Heart left ventricle (tissue), 16 donors: ENCODE measurements around the gene UACA. TPM values are rescaled to one million over a fixed set of nuclear protein-coding genes. Genes with fewer than 3 reads are reported as not detected.

ENCODE experiments used
- ATAC-seq, 4 donors: fragments of 200-7000 bp; cut with Tn5 transposase; one replicate each; pipeline ENCODE4 v1.9.1; 2020 to 2022; ENCODE audit warnings: moderate library complexity in 4 of 4, mild to moderate bottlenecking in 3 of 4, moderate number of reproducible peaks in 1 of 4
- DNase-seq, 5 donors: peaks; one replicate each; pipeline ENCODE4 v3.0.0-alpha.2; 2020
- H3K27ac ChIP-seq, 12 donors: fragments of 200-600 bp; sonication (generic) in 4 of 12; one replicate each; pipeline versions ENCODE4 v1.5.0 to v1.8.0; 2016 to 2022; ENCODE audit warnings: mild to moderate bottlenecking in 2 of 12
- H3K27me3 ChIP-seq, 9 donors: fragments of 200-600 bp; sonication (generic) in 2 of 9; one replicate each; pipeline versions ENCODE4 v1.5.1 to v1.8.0; 2016 to 2022; ENCODE audit warnings: mild to moderate bottlenecking in 3 of 9
- H3K36me3 ChIP-seq, 9 donors: fragments of 200-600 bp; sonication (generic) in 2 of 9; one replicate each; pipeline versions ENCODE4 v1.5.0 to v1.8.0; 2018 to 2022; ENCODE audit warnings: mild to moderate bottlenecking in 2 of 9
- H3K4me1 ChIP-seq, 12 donors: fragments of 200-600 bp; sonication (generic) in 4 of 12; one replicate each; pipeline versions ENCODE4 v1.5.0 to v1.8.0; 2016 to 2022; ENCODE audit warnings: mild to moderate bottlenecking in 3 of 12
- H3K4me3 ChIP-seq, 12 donors: fragments of 200-600 bp; sonication (generic) in 4 of 12; one replicate each; pipeline versions ENCODE4 v1.5.0 to v1.8.0; 2017 to 2022; ENCODE audit warnings: mild to moderate bottlenecking in 9 of 12, moderate library complexity in 4 of 12
- H3K9me3 ChIP-seq, 12 donors: fragments of 200-600 bp; sonication (generic) in 4 of 12; one replicate each; pipeline versions ENCODE4 v1.5.0 to v1.8.0; 2016 to 2022; ENCODE audit warnings: mild to moderate bottlenecking in 1 of 12
- CTCF ChIP-seq, 12 donors: fragments of 200-600 bp; sonication (generic) in 4 of 12; IDR thresholded peaks; one replicate each; pipeline versions ENCODE4 v1.5.0 to v1.8.0; 2018 to 2022; ENCODE audit warnings: antibody characterized with exemption in 12 of 12, mild to moderate bottlenecking in 5 of 12
- POLR2A ChIP-seq, 2 donors: fragments of 450-650 bp; IDR thresholded peaks; one replicate each; pipeline ENCODE4 v1.6.1; 2017; ENCODE audit warnings: antibody characterized with exemption in 2 of 2, mild to moderate bottlenecking in 2 of 2, moderate library complexity in 2 of 2
- WGBS, 4 donors: extraction: QIAGEN DNeasy Blood & Tissue Kit in 2 of 4; methylation state at CpG; one replicate each; pipeline versions ENCODE4 v1.1.5 to v1.1.7; 2013 to 2018; 5-methylcytosine and 5-hydroxymethylcytosine counted together
- intact Hi-C, 10 donors: fragments of 100-400 bp; cut with DNase I; formaldehyde crosslinking; loops; one replicate each; pipeline versions ENCODE4 v1.11.1 to v1.14.2; 2022
- polyA plus RNA-seq, 2 donors: library from polyadenylated mRNA; stranded (reverse); fragments of 200-250 nt; gene quantifications; one replicate each; pipeline ENCODE4 v1.2.3, GENCODE V29; 2013
- total RNA-seq, 9 donors: library from RNA; depleted of rRNA in 2 of 9; stranded (reverse); fragments of >200 nt in 2 of 9; fragmentation: NEBNext Ultra II Directional in 3 of 9; extraction: Animal tissue kit (Norgen Biotek cat#: 25700) in 3 of 9; gene quantifications; one replicate each; pipeline versions ENCODE4 v1.1.0 to v1.2.4, GENCODE V29; 2016 to 2023
- donor health status: ischemic (EF 13 %, LVEDD 7.1; RV severe dilation, severe dysfunction).
- donor health status: healthy with polysubstance abuse.
- donor health status: DM: no; HTN: yes; CAD: no.
- donor health status: DM: no; HTN: no; CAD: no.
- donor health status: ischemic (EF 25% LVEDD 6.9; RV normal size, moderate dysfunction).
- donor health status: ischemic (EF 25% LVEDD 5.7; RV mildly dilated, moderate dysfunction).
- donor health status: healthy.
- donor health status: DM: yes; HTN: yes; CAD: no.
- donor health status: ischemic (EF 35%, LVEDD 5.7; RV mildly dilated, moderate dysfunction).
- donor health status: nonischemic (EF 11% LVEDD 7.7; RV severe dilation, severe dysfunction).
- donor health status: DM: yes; HTN: yes; CAD: no.
- donor health status: PGD.
- donor health status: ischemic (EF 29% LVEDD 5.4; RV normal size, mild dysfunction).
- donor health status: nonischemic (EF 23%, LVEDD 6.1; RV moderate dilation, normal function).

UACA gene
- total and polyA plus RNA-seq, 11 donors = 10.7 to 57.1 (median 49.0) TPM

- Histone ChIP-seq H3K9me3 (no peaks in the 10 kb centered on the region), H3K4me3 (no peak overlapping the region), H3K4me1 (peaks cover 0 to 45% (median 21%) of the 10 kb centered on the region in 12 donors), H3K27ac (peak overlapping the region in 3 of 12 donors; percentile 9 to 31 (median 13)), H3K36me3 (no peaks in the 10 kb centered on the region), H3K27me3 (no peaks in the 10 kb centered on the region)
- ATAC-seq = peak in 3 of 4 donors; percentile 36 to 75 (median 52)
- intact Hi-C loops = loop anchor here in 9 of 10 donors (10.0 kb wide), 4 partner anchors 52 to 162 kb away; no protein-coding TSS in a partner anchor
- no peak for DNase-seq
- TF ChIP-seq CTCF (IDR thresholded peaks at IDR 0.05) = no peak
- no peak for TF ChIP-seq POLR2A (IDR thresholded peaks at IDR 0.05)
- WGBS, 4 donors = 30 to 45% (median 44%) methylated on average over 1 of the region's 1 CpG
Measured at GRCh38 chr15:70726753-70727152, 36.6 kb downstream of the UACA start.

- ATAC-seq = no peak
- peaks cover 0 to 64% (median 28%) of the 10 kb centered on the region in 12 donors for H3K4me1 ChIP-seq
- no peak overlapping the region for H3K27ac ChIP-seq
Measured at GRCh38 chr15:70723927-70724326, 39.4 kb downstream of the UACA start.

GRCh38 chr15:70723122-70723422 is 40.3 kb downstream of the UACA start:
- Histone ChIP-seq H3K4me3 (no peak overlapping the region), H3K4me1 (peaks cover 0 to 64% (median 30%) of the 10 kb centered on the region in 12 donors), H3K36me3 (peaks cover 0 to 5% (median 0%) of the 10 kb centered on the region in 9 donors), H3K27me3 (no peaks in the 10 kb centered on the region), H3K9me3 (no peaks in the 10 kb centered on the region), H3K27ac (no peak overlapping the region)
- DNase-seq (no peak), ATAC-seq (no peak)
- 88 to 93% (median 92%) methylated on average over 5 of the region's 5 CpGs for WGBS, 4 donors
- TF ChIP-seq CTCF (IDR thresholded peaks at IDR 0.05) (no peak), POLR2A (IDR thresholded peaks at IDR 0.05) (no peak)
- intact Hi-C loops = loop anchor here in 9 of 10 donors (10.0 kb wide), 4 partner anchors 48 to 158 kb away; no protein-coding TSS in a partner anchor

More at GRCh38 chr15:70723927-70724326, 39.4 kb downstream of the UACA start:
- H3K9me3 ChIP-seq = no peaks in the 10 kb centered on the region
- H3K4me3 ChIP-seq = no peak overlapping the region
- 93 to 96% (median 94%) methylated on average over 2 of the region's 2 CpGs for WGBS, 4 donors
- no peak for DNase-seq
- H3K36me3 ChIP-seq = peaks cover 0 to 5% (median 0%) of the 10 kb centered on the region in 9 donors
- intact Hi-C loops = loop anchor here in 9 of 10 donors (10.0 kb wide), 4 partner anchors 49 to 159 kb away; no protein-coding TSS in a partner anchor
- H3K27me3 ChIP-seq = no peaks in the 10 kb centered on the region
- TF ChIP-seq CTCF (IDR thresholded peaks at IDR 0.05) (no peak), POLR2A (IDR thresholded peaks at IDR 0.05) (no peak)

GRCh38 chr15:70722266-70723121 is 40.9 kb downstream of the UACA start:
- TF ChIP-seq CTCF (IDR thresholded peaks at IDR 0.05) (peak; percentile 59 to 88 (median 77)), POLR2A (IDR thresholded peaks at IDR 0.05) (no peak)
- Histone ChIP-seq H3K27me3 (no peaks in the 10 kb centered on the region), H3K9me3 (no peaks in the 10 kb centered on the region), H3K4me1 (peaks cover 0 to 66% (median 33%) of the 10 kb centered on the region in 12 donors), H3K36me3 (peaks cover 0 to 5% (median 0%) of the 10 kb centered on the region in 9 donors), H3K4me3 (no peak overlapping the region), H3K27ac (no peak overlapping the region)
- 79 to 87% (median 85%) methylated on average over 3 of the region's 3 CpGs for WGBS, 4 donors
- DNase-seq = no peak
- ATAC-seq = no peak
- intact Hi-C loops = loop anchor here in 9 of 10 donors (10.0 kb wide), 4 partner anchors 48 to 158 kb away; no protein-coding TSS in a partner anchor
